Left forelimb (tissue), 1 donor: ENCODE data around the gene PTPRD.

ENCODE experiments used
- DNase-seq: peaks from one replicate; pipeline ENCODE4 v3.0.0-alpha.2; 2018; ENCODE audit warnings: low spot score

Gene PTPRD

DNA sequence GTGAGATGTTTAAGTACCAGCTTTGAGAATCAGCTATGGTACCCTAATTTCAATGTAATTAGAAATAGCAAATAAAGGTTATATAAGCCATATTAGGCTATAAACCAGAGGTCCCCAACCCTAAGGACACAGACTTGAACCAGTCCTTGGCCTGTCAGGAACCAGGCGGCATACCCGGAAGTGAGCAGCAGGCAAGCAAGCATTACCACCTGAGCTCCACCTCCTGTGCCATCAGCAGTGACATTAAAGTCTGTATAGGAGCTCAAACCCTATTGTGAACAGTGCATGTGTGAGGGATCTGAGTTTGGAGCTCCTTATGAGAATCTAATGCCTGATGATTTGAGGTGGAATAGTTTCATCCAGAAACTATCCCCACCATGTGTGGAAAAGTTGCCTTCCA is 1009.5 kb downstream of the PTPRD start:
- DNase-seq = no peak

DNA sequence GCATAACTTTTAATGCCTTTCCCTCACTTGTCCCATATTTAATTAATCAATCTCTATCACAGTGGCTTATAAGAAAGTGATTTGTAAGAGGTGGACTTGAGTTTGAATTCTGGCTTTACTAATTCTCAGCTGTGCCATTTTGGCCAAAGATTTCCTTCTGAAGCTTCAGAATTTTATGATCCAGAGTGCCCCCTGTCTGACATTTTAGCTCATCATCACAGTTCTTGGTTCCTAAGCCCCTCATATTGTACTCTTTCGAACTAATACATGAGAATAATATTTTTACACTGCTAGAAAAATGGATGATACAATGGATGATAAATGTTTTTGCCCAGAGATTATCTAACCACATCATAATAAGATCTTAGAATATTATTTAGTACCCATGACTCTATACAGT is 1014.1 kb downstream of the PTPRD start:
- no peak for DNase-seq

DNA sequence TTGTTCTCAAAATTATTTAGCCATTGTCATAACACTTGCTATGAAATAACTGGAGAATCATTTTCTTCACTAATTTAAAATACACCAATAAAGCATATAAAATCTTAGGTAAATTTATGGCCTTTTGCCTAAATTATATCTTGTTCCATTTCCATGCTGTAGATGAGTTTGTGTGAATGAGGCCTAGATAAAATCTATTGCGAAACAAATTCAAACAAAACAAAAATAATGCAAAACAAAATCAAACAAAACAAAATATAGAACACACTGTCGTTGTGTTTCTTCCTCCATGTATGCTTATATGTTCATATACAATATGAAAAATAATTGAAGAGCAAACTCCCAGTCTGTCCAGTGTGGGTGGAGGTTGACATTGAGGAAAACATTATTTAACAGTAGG is 1020.7 kb downstream of the PTPRD start:
- DNase-seq = no peak

GRCh38 chr9:9585920-9586319 is 1026.9 kb downstream of the PTPRD start:
- DNase-seq = no peak

GRCh38 chr9:9574080-9574479 is 1038.7 kb downstream of the PTPRD start:
- DNase-seq = no peak

GRCh38 chr9:9565700-9566099 is 1047.1 kb downstream of the PTPRD start:
- DNase-seq = no peak

GRCh38 chr9:9563817-9564216 is 1049.0 kb downstream of the PTPRD start:
- no peak for DNase-seq

DNA sequence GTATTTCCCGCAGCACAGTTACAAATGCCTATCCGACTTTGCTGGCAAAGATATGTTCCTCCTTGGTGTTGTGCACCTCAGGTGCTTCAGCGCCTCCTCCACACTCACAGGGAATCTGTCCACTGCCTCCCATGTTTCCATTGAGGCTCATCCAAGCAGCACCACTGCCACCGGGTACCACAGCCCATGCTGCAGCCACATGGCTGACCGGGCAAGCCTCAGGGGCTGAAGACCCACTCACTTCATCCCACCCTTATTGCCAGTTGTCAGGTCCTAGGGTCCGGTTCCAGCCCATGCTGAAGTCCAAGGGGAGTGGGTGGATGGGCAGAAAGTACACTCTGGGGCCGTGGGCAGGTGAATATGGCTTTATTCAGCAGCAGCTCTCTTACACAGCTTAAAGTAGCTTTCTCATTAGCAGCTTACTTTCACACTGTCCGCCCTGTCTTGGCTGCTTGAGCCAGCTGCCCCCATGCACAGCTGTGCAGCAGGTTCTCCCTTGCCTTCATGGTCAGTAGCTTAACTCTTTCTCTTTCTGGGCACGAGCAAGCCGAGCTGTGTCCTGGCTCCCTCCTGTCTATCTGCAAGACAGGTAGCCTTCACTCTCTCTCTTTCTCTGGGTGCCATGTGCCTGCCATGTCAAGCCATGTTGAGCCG is 1052.3 kb downstream of the PTPRD start:
- DNase-seq = no peak

DNA sequence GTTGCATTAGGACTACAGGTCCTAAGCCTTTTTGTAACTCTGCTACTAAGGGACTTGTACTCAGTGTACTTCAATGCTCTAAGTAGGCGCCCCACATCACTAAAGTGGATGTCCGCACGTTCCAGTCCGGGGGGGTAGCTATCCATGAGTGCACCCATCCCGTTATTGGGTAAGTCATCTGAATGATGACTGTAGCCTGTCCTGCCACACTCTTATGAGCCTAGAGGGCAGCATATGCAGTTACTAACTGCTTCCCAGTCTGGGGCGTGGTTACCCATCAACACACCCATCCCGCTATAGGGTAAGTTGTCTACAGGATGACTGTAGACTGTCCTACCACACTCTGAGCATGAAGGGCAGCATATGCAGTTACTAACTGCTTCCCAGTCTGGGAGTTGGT is 1053.9 kb downstream of the PTPRD start:
- DNase-seq = no peak

- DNase-seq = no peak
Observed at GRCh38 chr9:9557804-9558334, 1054.9 kb downstream of the PTPRD start.

DNA sequence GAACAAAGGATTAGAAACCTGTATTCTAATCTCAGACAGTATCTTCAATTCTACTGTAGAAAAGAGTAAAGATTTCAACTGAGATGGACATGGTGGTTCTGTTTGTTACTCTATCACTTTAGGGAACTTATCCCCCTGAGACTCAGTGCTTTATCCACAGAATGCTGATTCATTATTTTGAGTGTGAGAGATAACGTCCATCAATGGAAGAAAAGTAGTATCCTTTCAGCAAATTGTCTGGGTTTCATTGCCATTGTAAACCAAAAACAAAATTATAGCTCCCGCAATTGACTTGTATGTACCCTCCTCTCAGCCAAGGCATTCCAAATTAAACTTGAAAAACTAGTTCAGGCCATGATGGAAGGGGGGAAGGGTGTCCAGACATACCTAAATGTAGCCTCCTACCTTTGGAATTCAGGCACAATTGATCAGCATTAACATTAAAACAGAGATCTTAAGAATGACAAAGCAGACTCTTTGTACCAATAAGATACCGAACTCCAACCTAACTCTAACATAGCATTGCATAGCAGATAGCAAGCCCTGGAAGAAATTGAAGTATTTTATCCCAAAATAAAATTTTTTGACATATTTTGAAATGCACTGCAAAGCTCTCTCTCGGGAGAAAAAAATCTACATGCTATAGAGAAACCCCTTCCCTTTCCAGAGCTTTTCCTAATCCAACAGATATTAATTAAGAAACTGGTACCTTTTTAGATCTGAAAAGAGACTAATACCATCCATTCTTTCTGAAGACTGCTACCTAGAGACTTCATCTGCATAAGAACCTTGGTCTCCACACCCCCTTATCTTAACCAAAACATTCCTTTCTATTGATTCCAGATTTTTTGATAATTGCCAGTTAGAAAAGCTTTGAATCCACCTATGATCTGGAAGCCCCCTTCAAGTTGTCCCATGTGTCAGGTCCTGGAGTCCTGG is 1055.7 kb downstream of the PTPRD start:
- DNase-seq = no peak

DNA sequence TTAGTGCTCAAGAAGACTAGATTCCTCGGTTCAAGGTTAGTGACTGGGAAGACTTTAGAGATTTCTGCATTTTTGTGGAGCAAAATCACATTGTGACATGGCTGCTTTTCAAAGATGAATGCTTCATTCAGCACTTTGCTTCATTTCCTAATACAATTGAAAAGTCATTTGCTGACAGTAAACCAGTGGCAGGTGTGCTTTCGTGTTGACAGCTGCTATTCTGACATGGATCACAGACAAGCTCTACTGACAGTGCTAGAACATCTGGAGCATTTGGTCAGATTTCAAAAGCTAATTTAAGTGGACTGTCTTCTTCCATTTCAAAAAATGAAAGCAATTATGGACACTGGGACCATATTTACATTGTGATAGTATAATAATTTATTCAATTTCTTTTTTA is 1060.1 kb downstream of the PTPRD start:
- no peak for DNase-seq

DNA sequence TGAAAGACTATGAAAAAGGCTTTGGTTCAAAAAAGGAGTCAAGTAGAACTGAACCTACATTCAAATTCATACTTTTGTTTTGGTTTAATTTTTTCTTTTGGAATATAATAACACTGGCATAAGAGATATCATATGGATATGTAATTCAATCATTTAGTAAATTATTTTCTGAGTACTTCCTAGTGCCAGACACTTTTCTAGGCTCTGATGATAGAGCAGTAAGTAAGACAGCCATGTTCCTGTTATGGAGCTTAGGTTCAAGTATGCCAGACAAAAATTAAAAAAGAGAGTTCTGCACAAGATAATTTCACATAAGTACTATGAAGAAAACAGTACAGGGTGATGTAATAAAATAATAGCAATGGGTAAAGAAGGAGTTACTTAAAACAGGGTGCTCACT is 1074.0 kb downstream of the PTPRD start:
- no peak for DNase-seq

DNA sequence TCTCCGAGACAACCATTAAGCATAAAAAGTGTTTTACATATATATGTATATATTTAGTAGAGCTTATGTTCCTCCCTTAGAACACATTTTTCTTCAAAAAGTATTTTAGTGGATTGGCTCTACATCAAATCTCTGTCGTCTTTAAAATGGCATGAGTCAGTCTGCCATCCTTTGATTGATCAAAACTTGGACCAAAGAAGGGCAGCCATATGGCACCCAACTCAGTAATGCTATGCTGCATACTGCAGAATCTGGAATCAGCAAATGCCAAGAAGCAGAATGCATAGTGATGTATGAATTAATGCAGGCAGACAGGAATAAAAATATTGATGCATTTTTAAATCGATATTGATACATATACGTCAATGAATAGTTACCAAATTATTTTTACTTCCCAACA is 1074.4 kb downstream of the PTPRD start:
- DNase-seq = no peak

- DNase-seq = no peak
Observed at GRCh38 chr9:9536523-9536922, 1076.3 kb downstream of the PTPRD start.

DNA sequence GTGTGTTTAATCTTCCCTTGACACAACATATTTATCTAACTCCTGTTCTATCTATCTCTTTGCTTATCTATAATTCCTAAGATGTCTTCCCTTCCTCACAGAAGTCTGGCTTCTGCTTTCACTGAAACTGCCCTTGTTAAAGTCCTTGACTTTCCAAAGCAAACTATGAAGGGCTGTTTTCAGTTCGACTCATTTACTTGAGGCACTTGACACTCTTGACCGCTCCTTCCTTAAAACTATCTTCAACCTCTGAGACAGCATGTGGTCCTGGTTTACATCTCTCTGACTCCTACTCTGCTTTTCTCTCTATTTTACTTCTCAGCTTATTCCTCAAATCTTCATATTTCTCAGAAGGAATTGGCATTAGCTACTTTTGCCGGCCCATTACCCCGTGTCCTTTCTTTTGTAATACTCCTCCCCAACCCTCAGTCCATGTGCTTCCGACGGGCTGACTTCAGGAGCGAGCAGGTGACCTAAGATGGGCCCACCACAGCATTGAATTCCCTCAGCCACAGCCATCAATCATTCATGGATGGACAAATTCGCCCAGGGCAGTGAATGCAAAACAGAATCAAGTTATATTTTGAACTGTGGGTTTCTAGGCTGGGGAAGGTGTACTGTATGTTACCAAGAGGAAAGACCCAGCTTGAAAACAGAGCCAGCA is 1089.2 kb downstream of the PTPRD start:
- no peak for DNase-seq

DNA sequence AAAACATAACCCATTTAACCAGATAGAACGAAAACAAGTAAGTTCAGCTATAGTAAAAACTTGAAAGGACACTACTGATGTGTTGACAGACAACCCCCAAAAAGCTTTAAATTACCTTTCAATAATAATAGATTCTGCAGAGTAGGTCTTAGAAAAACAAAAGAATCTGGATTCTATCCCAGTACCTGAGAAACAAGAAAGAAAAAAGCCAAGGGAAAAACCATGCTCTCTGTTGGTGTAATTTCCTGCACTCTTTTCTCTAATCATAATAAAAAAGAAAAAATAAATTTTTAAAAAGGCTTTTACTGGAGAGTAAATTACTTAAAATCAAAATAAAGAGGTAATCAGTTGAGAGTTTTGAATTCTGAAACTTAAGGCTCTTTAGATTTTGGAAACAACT is 1090.4 kb downstream of the PTPRD start:
- no peak for DNase-seq

DNA sequence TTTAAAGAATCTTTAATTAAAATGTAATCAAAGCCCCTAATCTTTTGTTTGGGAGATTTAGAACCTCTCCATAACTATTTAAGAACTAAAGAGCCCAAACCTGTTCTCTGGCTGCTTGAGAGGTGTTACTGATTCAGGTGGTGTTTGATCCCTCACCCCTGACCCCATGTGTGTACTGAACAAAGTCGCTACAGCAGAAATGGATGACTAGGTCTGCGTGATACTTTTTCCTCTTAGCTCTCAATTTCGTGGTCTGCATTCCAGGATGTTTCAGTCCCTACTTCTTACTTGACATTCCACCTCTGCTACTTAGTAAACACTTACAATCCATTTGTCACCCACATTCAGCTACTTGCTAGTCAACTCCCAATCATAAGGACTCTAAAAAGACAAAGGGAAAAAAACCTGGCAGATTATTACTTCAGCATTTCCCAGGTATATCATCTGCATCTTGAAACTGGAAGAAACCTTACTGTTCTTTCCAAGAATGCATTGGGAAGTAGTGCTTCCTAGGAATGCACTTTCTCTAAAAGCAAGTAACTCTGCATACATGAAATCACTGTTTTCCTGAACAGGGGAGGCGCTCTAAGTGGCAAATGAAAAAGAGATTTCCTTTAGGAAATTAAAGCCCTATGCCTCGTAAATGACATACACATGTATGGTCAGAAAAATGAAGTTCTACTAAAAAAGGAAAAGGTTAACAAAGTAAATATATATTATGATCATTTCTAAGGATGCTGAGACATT is 1091.6 kb downstream of the PTPRD start:
- no peak for DNase-seq

- DNase-seq = no peak
Observed at GRCh38 chr9:9504869-9505268, 1107.9 kb downstream of the PTPRD start.

DNA sequence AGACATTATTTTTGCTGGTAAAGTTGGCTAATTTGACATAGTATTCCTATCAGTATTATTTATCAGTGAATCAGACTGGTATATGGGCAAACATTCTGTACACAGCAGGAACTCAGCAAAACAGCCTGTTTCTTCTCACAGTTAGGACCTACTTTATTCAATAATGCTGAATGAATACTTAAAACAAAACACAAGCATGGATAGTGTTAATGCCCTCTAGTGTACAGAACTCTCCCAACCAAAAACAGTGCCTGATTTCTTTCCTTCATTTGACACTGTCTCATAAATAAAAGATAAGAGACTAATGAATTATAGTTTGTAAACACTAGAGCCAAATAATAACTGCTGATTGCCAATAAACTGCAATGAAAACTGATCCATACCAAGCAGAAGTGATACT is 1113.3 kb downstream of the PTPRD start:
- no peak for DNase-seq

DNA sequence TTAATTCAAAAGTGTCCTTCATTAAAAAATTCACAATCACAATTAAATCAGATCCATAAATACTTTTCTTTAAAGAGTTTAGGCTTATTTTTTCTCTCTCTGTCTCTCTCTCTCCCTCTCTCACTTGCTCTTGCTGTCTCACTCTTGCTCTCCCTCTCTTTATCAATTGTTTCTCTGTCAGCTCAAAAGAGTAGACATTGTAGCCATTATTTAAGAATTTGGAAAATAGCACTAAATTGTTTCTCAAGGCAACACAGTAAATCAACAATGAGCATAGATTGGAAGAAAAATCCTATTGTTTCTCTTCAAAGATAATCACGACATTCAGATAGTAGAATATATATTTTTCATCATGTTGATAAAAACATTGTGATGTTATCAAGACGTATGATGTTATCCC is 1114.0 kb downstream of the PTPRD start:
- DNase-seq = no peak

DNA sequence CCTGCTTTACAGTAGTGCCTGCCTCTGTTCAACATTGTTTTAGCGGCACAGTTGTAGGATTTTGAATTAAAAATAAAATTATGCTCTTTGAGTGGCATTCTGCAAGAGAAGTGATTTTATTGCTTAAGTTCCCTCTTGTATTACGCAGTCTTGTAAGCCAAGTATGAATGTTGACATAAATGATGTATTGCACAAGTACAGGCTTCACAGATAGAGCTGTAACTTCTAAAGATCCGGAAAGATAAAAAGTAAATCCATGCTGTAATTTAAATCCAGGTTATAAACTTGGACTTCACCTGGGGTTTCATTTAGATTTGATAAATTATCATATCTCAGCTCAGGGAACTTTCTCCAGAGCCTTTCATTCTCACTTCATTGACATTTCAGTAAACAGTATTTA is 1114.7 kb downstream of the PTPRD start:
- DNase-seq = no peak
